Stimulated activated CD4-positive, alpha-beta T cell treated with anti-CD3 and anti-CD28 coated beads, Interleukin-1b, Interleukin-23, amount 100 ng/mL, for 4 hours (primary cell): ENCODE data around the gene USP24.
A peak's percentile ranks its signal among the peaks of the same experiment; 100 is the strongest.

Experiments used
- DNase-seq, 2 donors: peaks; one replicate each; pipeline ENCODE4 v3.0.0-alpha.2; 2020; ENCODE audit warnings: low read depth in 2 of 2

Gene USP24, protein sequence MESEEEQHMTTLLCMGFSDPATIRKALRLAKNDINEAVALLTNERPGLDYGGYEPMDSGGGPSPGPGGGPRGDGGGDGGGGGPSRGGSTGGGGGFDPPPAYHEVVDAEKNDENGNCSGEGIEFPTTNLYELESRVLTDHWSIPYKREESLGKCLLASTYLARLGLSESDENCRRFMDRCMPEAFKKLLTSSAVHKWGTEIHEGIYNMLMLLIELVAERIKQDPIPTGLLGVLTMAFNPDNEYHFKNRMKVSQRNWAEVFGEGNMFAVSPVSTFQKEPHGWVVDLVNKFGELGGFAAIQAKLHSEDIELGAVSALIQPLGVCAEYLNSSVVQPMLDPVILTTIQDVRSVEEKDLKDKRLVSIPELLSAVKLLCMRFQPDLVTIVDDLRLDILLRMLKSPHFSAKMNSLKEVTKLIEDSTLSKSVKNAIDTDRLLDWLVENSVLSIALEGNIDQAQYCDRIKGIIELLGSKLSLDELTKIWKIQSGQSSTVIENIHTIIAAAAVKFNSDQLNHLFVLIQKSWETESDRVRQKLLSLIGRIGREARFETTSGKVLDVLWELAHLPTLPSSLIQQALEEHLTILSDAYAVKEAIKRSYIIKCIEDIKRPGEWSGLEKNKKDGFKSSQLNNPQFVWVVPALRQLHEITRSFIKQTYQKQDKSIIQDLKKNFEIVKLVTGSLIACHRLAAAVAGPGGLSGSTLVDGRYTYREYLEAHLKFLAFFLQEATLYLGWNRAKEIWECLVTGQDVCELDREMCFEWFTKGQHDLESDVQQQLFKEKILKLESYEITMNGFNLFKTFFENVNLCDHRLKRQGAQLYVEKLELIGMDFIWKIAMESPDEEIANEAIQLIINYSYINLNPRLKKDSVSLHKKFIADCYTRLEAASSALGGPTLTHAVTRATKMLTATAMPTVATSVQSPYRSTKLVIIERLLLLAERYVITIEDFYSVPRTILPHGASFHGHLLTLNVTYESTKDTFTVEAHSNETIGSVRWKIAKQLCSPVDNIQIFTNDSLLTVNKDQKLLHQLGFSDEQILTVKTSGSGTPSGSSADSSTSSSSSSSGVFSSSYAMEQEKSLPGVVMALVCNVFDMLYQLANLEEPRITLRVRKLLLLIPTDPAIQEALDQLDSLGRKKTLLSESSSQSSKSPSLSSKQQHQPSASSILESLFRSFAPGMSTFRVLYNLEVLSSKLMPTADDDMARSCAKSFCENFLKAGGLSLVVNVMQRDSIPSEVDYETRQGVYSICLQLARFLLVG (N-terminal part only)

DNA sequence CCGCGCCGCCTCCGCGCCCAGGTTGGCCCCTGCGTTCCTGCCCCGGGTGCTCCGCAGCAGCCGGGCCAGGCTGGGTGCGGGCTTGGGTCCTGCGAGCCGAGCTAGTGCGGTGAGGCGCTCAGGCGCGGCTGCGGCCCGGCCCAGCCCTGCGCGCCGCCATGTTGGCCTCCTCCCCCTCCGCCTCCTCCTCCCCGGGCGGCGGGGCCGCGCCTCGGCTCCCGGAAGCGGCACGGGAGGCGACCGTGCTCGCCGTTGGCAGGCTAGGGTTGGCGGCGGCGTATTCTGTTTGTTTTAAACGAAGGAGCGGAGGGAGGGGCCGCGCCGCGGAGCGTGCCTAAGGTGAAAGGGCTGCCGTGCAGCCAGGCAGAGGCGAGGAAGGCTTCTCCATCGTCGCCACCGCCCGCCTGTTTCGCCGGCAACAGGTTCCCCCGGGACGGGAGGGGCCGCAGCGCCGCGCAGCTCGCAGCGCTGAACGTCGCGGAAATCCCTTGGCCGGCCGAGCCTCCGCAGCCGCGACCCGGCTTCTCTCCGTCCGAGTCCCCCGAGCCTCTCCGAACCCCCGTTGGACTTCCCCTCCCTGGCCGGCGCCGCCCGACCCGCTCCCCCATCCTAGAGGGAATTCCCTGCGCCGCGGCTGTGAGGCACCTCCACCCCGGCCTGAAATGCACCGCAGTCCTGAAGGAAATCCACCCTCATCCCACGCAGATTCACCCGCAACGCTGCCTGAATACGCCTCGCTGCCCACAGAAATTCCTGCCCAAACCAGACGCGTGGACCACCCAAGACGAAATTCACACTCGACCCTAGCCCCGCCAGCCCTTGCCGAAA is at the start of gene USP24:
TSS of gene USP24 (minus strand) at position 171 of the 828 bp plus-strand sequence. CDS start 251 bp downstream, outside the sequence.
- DNase-seq, result peak; percentile 66 to 74

DNA sequence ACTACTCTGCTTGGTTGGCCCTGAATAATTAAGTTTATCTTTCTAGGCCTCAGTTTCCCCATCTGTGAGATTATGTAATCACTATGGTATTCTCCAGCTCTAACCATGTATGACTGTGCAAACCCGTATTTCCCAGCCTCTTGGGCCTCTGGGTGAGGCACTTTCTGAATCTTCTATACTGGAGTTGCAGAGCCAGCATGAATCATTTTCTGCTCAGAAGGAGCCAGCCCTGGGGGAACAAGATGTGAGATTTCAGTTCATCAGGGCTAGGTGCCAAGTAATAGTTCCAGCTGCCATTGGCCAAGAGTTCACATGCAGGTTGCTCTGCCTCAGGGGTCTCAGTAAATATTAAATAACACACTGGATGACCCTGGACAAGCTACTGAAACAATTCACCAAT is 47.7 kb upstream of the USP24 start:
- DNase-seq, result no peak

DNA sequence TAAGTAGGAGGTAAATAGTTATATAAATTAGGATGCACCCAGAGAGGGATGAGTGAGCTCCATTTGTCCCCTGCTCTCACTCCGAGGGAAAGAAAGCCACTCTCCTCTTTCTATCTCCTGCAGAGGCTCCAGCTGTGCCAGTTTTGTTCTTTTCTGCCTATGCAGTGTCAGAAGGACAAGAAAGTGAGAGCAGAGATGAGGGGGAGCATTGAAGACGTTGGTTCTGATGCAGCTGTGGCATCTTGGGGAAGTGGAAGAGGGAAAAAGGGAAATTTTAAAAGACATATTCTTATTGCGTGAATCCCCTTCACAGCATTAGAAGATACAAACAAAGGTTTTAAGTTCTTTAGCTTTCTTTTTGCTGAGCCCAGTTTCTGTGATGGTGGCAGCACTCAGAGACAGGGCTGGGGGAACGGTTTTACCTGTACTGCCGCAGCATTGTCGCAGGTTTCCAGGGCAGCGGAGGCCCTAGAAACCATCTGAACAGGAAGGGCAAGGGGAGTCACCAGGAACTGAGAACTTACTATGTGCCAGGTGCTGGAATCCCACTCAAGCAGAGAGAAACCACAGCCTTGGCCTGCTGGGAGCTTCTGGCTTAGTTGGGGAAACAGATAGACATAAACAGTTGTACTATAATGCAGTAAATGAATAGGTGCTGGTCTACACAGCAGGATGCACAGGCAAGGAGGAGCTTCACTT is 44.9 kb upstream of the USP24 start:
- no peak for DNase-seq

DNA sequence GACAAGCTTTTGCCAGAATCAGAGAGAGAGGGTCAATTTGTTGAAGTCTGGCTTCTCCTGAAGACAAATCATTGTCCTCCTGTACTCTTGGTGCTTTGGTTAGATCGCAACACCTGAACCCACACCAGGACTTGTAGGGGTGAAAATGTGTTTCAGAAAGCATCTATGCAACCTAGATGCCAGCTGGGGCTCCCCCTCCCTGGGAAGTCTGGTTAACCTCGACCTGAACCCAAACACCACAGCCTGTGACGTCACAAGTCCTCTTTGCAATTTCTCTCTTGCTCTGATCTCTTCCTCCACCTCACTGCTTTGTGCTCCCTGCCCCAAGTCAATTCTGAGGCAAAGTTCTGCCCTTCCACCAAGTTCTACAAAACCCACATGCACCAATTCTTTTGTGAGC is 42.8 kb upstream of the USP24 start:
- DNase-seq, result peak in 1 of 2 donors; percentile 34

DNA sequence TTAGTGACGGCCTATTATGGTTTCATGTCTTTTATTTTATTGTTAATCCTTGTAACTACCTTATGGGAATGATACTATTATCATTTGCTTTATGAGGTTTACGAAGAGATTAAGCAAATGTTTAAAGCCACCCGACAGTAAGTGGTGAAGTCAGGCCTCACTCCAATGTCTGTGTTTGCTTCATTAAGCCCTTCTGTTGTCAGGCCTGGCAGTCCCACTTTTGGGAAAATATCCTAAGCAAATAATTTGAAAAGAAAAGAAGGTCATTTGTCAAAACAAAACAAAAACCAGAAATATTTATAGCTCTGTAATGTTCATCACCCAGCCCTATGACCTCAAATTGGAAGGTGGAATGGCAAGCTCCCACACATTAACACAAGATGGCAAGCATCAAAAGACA is 40.7 kb upstream of the USP24 start:
- DNase-seq, result no peak

DNA sequence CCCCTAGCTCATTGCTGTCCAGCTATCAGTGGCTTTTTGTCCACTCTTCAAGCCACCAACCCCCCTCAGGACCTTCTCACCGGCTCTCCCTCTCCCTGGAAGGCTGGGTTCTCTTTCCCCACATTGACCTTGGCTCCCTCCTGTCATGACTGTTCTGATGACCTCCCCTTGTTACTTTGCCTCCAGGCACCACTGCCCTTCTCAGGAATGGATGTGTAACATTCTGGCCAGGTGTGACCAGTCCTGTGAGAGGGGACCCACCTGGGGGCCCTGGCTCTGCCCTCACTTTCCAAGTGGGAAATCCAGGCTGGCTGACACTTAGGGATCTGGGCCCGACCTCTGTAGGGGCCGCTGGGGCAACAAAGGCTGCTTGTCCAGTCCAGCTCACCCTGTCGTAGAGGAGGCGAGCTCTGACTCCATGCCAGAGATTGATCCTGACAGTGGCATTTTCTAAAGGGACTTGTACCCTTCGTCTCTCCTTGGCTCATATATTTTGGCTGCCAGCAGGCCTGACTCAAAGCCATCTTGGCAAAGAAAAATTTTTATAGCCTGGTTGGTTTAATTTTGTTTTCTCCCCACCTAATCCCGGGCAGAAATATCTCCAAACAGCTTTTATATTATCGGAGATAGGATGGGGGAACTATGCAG is 37.9 kb upstream of the USP24 start:
- no peak for DNase-seq

DNA sequence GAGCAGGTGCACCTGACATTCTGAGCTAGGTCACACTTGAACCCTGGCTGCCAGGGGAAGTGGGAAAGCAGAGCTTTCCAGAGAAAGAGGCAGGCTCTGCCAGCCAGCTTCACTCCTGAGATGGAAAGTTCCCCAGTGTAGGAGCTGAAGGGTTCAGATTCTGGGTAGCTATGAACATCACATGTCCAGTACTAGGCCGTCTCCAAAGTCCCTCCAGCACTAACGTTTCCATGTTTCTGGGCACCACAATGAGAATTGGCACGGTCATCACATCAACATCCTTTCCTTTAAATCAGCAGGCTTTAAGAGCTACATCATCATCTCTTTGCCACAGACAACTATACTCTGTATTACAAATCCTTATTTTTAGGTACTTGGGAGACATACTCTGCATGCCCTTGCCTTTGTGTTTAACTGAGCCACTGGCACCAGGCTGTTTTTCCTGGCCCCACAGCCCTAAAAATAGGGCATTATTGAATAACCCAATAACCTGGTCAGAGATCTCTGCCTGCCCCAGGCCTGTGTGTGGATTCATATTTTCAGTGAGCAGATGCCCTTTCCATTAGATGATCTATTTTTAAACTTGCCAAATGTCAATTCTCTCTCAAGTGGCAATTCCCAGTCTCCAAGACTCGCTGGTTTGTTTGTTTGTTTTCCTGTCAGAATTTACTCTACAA is 35.4 kb upstream of the USP24 start:
- DNase-seq, result no peak

DNA sequence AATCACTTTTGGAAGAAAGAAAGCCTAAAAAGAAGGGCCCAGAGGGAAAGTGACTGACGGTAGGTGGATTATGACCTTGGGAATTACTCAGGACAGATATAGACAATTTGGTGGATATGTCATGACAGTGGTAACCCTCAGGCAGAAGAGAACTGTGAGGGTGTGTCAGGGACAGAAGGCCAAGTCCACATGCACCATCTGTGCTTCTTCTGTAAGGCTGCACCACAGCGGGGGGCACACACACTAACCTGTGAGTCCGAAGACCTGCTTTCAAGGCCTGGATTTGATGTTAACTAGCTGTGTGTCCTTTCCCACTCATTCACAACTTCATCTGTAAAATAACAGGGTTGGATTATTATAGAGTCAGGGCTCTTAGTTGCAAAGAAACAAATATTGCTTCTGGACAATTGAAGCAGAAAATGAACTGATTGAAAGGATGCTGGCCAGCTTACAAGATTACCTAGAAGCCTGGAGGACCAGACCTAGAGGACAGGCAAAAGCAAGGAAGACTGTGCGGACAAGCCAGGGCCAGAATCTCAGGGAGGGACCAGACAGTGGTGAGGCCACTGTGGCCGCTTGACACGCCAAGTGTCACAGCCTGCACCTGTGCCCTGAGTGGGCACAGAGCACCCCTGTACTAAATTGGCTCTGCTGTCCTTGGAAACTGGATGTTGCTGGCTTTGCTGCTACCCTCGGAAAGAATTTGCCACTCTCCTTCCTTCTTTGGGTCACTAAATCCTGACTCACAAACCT is 34.7 kb upstream of the USP24 start:
- no peak for DNase-seq

DNA sequence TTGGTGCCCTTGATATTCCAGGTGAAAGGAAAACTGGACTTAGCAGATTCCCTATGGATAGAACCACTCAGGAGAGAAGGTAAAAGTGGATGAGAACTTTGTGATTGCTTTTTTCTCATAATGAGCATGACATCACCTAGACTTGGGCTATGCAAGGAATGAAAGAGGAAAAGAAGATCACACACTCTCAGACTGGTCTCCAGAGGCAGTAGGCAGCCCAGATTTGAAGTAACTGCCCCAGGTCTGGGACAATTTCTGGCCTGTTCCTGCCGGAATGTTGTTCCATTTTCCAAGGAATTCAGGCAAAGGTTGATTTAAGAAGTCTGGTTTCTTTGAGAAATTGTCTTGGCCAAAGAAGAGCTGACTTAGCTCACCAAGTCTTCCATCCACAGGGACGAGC is 31.7 kb upstream of the USP24 start:
- no peak for DNase-seq

DNA sequence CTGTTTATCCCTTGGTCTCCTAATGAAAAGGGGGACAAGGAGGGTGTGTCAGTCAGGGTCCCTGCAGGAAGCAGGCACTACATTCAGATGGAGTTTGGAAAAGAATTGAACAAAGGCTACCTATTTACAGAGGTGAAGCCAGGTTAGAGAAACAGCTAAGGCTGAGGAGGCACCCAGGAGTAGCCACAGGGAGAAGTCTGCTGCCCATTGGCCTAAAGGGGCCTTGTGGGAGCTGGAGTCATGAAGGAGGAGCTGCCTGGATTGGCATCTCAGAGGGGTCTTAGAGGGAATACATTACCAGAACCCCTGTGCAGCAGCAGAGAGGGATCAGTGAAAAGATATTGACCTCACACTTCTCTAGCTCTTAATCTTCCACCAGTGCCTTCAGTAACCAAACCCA is 31.2 kb upstream of the USP24 start:
- no peak for DNase-seq

DNA sequence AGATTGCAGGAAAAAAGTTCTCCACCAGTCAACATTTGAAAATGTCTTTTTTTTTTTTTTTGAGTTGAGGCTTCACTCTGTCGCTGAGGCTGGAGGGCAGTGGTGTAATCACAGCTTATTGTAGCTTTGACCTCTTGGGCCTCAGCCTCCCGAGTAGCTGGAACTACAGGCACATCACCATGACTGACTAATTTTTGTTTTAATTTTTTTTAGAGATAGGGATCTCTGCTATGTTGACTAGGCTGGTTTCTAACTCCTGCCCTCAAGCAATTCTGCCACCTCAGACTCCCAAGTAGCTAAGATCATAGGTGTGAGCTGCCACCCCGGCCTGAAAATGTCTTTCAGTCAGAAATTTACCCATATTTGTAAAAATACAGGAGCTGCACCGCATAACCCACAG is 30.6 kb upstream of the USP24 start:
- DNase-seq, result no peak

DNA sequence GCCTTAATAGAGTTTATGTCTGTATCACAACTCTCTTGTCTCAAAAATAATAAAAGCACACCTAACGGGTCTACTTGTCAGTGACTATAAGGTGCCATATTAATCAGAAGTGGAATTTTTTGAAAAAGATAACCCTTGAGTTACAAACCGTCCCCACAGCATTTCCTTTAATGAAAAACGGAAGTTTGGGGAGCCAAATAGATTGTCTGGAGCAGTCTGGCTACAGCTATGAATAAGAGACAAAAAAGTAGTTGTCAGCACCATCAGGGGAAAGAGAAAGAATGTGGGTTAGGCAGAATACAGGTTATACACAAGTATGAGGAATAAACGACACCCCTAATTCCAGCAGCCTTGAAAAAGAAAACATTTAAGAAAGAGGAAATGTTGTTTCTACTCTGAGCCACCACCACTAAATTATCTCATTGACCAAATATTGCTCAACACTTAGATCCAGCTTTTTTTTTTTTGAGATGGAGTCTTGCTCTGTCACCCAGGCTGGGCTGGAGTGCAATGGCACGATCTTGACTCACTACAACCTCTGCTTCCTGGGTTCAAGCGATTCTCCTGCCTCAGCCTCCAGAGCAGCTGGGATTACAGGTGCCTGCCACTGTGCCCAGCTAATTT is 29.4 kb upstream of the USP24 start:
- no peak for DNase-seq

DNA sequence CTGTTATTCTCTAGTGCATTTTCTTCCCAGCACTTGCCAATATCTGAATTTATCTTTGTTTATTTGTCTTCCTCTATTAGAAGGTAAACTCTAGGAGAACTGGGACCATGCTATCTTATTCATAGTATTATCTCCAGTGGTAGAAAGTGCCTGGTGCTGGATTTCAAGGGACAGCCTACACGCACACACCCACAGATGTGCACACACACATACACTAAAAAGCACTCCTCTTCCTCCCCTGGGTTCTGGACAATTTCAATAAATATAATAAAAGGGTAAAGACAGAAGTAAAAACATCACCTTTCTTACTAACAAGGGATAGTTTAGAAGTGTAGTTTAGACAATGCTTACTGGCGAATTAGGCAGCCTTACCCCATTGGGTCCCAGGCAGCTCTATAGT is 28.5 kb upstream of the USP24 start:
- DNase-seq, result no peak

DNA sequence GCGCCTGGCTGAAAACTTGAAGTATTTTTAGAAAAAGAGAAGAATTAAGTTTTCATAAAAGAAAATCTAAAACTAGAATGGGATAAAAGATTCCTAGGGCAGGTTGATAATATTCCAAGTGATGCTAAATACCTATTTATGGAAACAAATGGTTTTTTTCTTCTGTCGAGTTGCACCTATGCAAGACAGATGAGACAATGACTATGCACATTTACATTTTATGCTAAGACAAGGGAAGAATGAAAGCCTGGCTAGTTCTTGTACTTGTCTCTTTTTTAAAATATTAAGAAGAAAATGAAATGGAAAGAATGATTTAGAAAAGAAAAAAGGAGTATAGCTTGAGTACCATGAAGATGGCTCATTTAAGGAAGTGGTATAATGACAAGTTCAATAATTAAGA is 24.4 kb upstream of the USP24 start:
- DNase-seq, result no peak

DNA sequence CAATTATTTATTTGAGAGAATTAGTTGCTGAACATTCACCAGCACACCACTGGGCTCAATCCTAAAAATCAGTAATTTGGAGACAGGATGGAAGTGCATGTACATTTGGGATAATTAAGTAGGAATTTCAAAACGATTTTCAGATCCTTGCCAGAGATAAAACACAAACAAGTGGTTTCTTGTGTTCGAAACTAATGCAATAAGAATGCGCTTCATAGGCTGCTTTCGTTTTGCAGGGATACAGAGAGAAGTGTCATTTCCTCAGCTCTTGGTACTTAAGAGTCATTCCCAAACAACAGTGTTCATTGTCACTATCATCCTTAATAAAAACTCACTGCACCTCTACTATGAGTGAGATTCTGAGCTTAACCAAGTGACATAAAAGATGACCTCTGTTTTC is 20.6 kb upstream of the USP24 start:
- no peak for DNase-seq

DNA sequence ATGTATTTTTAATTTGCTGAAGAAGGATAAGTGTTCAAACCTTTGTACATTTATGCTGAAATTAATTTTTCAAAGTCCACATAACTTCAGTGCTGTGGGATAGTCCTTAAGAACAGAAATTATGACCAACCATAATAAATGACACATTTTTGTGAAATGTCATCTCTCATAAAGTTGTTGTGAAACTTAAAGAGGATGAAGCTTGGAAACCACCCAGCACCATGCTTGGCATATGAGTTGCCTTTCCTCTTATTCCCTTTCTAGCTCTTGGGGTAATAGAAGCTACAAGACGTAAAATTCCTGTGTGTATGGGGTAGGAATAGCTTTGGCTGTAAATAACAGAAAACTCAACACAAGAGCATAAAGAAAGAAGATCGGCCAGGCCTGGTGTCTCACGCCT is 18.9 kb upstream of the USP24 start:
- DNase-seq, result no peak

DNA sequence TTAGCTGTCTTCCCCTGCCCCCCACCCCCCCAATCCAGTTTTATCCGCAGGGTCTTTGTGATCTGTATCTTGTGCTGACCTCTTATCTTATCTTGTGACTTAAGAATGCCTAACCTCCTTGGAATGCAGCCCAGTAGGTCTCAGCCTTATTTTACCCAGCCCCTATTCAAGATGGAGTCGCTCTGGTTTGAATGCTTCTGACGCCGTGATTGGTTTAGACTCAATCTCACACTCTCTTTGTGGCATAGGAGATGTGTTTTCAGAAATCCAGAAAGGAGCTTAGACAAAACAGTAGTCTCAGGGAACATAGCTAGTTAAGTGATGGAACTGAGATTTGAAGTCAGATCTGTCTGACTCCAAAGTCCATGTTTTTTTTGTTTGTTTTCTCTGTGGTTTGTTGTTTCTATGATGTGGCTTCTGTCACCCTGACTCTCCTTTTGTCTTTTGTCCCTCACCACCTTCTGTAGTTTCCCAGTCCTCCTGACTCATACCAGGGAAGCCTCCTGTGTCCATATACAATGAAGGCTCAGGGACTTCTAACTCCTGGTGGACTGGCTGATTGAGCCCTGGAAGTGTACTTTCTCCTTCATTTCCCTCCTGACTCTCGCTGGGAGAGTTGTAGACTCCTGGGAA is 18.1 kb upstream of the USP24 start:
- no peak for DNase-seq
